ENCODE measurements around the gene GNAZ. TPM values are rescaled to one million over a fixed set of nuclear protein-coding genes. Genes with fewer than 3 reads are reported as not detected.

GNAZ gene
- total and polyA plus RNA-seq, 2 experiments from 2014 or later = 0.24 to 0.65 TPM

DNA sequence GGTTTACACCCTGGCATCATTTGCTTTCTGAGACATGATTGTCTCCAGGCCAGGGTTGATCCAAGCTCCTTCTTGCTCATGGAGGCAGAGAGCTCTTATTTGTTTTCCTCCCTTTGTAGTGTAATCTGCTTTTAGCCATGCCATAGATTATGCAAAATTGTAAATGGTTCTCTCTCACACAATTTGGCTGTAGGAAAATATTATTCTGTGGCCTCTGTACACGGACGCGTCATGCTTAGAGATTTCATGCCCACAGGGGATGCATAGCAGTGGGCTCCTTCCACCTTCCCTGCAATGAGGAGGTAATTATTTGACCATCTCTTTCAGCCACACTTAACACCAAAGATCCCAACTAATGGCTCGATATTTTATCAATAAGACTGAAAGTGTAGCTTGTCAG, 37.7 kb upstream of the GNAZ start:
- no peaks in the 10 kb centered on the region; the same call in 1 of the 2 replicates for H3K27me3 ChIP-seq (replicated peaks; ENCODE audit: insufficient read depth)
- TF ChIP-seq EZH2phosphoT487 (IDR thresholded peaks at IDR 0.05; ENCODE audit: insufficient read depth, low read depth) (no peak), EZH2 (IDR thresholded peaks at IDR 0.05; ENCODE audit: insufficient read depth, poor library complexity, severe bottlenecking) (no peak)
- no peak overlapping the region for H2AFZ ChIP-seq
- no peak for DNase-seq
- no peaks in the 10 kb centered on the region for H3K79me2 ChIP-seq (ENCODE audit: insufficient read depth)
- no peak overlapping the region for H3K4me2 ChIP-seq (ENCODE audit: unreplicated experiment)
- H3F3A ChIP-seq (ENCODE audit: insufficient read depth) = no peaks in the 10 kb centered on the region
- H4K20me1 ChIP-seq (ENCODE audit: insufficient read depth) = no peaks in the 10 kb centered on the region
- in situ Hi-C loops (cut with MboI) = no loop called here
- no peak overlapping the region for H3K27ac ChIP-seq
- no peaks in the 10 kb centered on the region for H3K9me3 ChIP-seq (ENCODE audit: low read depth)
- H3K4me1 ChIP-seq (ENCODE audit: insufficient read depth) = peaks cover 9% of the 10 kb centered on the region
- H3K9me2 ChIP-seq (ENCODE audit: insufficient read depth) = no peaks in the 10 kb centered on the region
- H3K4me3 ChIP-seq = no peak overlapping the region
- H3K9ac ChIP-seq = no peak overlapping the region
- WGBS, 2 experiments (ENCODE audit: low coverage in 1 of 2, low lambda C conversion rate in 2 of 2, missing lambda C conversion rate in 2 of 2) = 21 to 40% methylated on average over 4 of the region's 4 CpGs
- H3K36me3 ChIP-seq (ENCODE audit: low read depth) = no peaks in the 10 kb centered on the region

DNA sequence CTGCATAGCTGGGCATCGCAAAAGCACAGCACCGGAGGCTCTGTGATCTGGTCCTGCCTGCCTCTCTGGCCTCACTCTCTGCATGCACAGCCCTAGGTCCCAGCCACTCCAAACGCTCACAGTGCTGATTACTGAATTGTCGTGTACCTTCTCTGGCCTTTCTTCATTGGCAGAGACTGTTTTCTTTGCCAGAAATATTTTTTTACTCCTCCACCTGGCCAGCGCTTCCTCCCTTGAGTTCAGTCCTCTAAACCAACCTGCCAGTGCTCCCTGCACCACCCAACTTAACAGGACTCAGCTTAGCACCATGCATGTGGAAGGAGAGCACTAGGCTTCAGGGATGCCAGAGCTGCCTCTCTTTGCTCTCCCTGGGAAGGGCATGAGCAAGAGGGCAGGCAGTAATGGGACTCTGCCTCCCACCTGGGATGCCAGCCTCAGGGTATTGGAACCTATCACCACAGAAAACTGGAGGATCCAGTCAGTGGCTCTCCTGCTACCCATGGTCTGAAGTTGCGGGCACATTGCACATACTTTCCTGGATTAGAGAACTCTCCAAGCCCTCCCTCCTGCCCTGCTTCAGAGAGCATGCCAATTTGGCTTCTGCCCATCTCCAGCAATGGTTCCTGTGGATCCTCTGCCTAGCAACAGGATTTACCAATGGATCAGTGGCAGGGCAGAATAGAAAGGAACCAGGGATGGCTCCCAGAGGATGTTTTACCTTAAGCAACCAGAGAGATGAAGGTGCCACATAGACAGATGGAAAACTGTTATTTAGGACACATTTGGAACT, 37.0 kb upstream of the GNAZ start:
- 50 to 61% methylated on average over 6 of the region's 6 CpGs for WGBS, 2 experiments (ENCODE audit: low coverage in 1 of 2, low lambda C conversion rate in 2 of 2, missing lambda C conversion rate in 2 of 2)
- H3K79me2 ChIP-seq (ENCODE audit: insufficient read depth) = no peaks in the 10 kb centered on the region
- DNase-seq = no peak

DNA sequence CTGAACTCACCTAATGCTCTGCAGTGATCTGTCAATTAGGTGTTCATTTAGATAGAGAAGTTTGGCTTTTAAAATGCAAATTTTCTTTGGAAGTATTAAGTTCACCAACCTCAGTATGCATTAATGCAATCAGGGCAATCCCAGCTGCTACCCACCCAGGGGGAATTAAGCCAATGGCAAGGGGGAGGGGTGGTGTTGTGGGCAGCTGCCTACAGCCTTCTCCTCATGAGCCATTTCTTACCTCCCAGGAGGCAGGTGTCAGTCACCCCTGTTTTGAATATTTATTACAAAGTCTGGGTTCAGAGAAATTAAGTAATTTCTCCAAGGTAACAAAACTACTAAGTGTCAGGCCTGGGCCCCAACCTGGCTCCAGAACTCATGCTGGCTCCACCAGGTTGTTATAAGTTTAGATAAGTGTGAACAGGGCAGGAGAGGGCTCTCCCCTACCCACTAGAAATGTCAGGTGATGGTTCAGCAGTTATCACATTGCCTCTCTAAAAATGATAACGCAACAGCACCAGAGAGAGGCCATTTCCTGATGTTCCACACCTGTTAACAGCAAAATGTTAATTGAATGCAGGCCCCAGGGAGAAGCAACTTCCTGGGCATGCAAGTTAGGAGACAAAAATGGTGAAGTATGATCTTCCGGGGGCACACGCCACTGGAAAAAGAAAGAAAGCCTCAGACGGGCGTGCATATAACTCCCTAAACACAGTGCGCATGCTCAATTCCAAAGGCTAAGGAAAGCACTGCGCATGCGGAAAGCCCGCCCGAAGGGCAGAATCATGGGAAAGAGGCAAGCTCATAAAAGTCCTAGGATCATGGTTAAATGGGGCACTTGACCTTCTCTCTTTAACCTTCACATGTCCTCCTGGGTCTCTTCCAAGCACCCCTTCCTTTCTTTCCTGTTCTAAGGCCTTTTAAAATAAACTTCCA, 35.4 kb upstream of the GNAZ start:
- no peaks in the 10 kb centered on the region for H3K36me3 ChIP-seq (ENCODE audit: low read depth)
- H3K4me1 ChIP-seq (ENCODE audit: insufficient read depth) = peaks cover 9% of the 10 kb centered on the region
- H3K79me2 ChIP-seq (ENCODE audit: insufficient read depth) = no peaks in the 10 kb centered on the region
- H3K9me2 ChIP-seq (ENCODE audit: insufficient read depth) = no peaks in the 10 kb centered on the region
- no peak overlapping the region for H3K4me2 ChIP-seq (ENCODE audit: unreplicated experiment)
- TF ChIP-seq EZH2 (IDR thresholded peaks at IDR 0.05; ENCODE audit: insufficient read depth, poor library complexity, severe bottlenecking) = no peak
- no peak for TF ChIP-seq EZH2phosphoT487 (IDR thresholded peaks at IDR 0.05; ENCODE audit: insufficient read depth, low read depth)
- no peak for DNase-seq
- no peak overlapping the region for H3K4me3 ChIP-seq
- WGBS, 2 experiments (ENCODE audit: low coverage in 1 of 2, low lambda C conversion rate in 2 of 2, missing lambda C conversion rate in 2 of 2) = 93% methylated on average over 10 of the region's 10 CpGs
- H3K27ac ChIP-seq = no peak overlapping the region
- peak overlapping the region; percentile 38; the same call in 1 of the 2 replicates for H2AFZ ChIP-seq
- H3K9ac ChIP-seq = no peak overlapping the region
- H3F3A ChIP-seq (ENCODE audit: insufficient read depth) = no peaks in the 10 kb centered on the region
- H4K20me1 ChIP-seq (ENCODE audit: insufficient read depth) = no peaks in the 10 kb centered on the region
- in situ Hi-C loops (cut with MboI) = no loop called here
- H3K27me3 ChIP-seq (replicated peaks; ENCODE audit: insufficient read depth) = no peaks in the 10 kb centered on the region; the same call in 1 of the 2 replicates
- no peaks in the 10 kb centered on the region for H3K9me3 ChIP-seq (ENCODE audit: low read depth)

More for the DNA sequence above, 37.0 kb upstream of the GNAZ start:
- TF ChIP-seq EZH2phosphoT487 (IDR thresholded peaks at IDR 0.05; ENCODE audit: insufficient read depth, low read depth) (no peak), EZH2 (IDR thresholded peaks at IDR 0.05; ENCODE audit: insufficient read depth, poor library complexity, severe bottlenecking) (no peak)
- Histone ChIP-seq H3K4me2 (ENCODE audit: unreplicated experiment) (no peak overlapping the region), H2AFZ (no peak overlapping the region), H3K4me3 (no peak overlapping the region), H3K27ac (no peak overlapping the region), H3K9me3 (ENCODE audit: low read depth) (no peaks in the 10 kb centered on the region), H4K20me1 (ENCODE audit: insufficient read depth) (no peaks in the 10 kb centered on the region), H3K27me3 (replicated peaks; ENCODE audit: insufficient read depth) (no peaks in the 10 kb centered on the region; the same call in 1 of the 2 replicates), H3F3A (ENCODE audit: insufficient read depth) (no peaks in the 10 kb centered on the region), H3K9ac (no peak overlapping the region), H3K36me3 (ENCODE audit: low read depth) (no peaks in the 10 kb centered on the region), H3K4me1 (ENCODE audit: insufficient read depth) (peaks cover 9% of the 10 kb centered on the region), H3K9me2 (ENCODE audit: insufficient read depth) (no peaks in the 10 kb centered on the region)
- in situ Hi-C loops (cut with MboI) = no loop called here

DNA sequence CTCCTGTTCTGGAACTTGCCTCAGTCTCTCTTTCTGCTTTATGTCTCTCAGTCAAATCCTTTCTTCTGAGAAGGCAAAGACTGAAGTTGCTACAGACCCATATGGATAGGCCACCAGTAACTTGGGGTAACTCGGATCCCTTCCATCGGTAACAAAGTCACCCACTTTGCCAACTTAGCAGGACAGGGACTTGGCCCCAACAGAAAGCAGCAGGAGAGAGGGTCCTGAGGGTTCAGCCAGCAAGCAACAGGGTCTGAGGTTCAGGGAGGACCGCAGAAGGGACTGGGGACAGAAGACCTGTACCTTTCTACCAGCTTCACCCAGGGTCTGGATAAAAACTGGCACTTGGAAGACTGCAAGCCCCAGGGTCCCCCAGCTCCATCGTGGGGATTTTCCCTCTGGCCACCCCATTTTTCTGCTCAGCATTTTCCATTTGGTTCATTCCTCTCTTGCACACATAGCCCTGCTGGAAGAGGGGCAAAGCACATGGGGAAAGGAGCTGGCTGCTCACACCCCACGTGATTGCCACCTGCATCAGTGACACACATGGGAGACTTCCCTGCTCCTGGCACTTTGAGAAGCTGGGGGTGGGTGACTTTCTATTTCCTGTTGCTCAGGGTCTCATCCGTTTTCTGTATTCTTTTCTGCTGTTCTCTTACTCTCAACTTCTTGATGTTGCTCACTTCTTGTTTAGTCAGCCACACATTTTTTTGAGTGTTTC, 34.6 kb upstream of the GNAZ start:
- no peak for TF ChIP-seq EZH2phosphoT487 (IDR thresholded peaks at IDR 0.05; ENCODE audit: insufficient read depth, low read depth)
- TF ChIP-seq EZH2 (IDR thresholded peaks at IDR 0.05; ENCODE audit: insufficient read depth, poor library complexity, severe bottlenecking) = no peak
- H3K4me1 ChIP-seq (ENCODE audit: insufficient read depth) = peaks cover 9% of the 10 kb centered on the region
- H4K20me1 ChIP-seq (ENCODE audit: insufficient read depth) = no peaks in the 10 kb centered on the region
- H3K9ac ChIP-seq = no peak overlapping the region
- no peak for DNase-seq
- in situ Hi-C loops (cut with MboI) = no loop called here
- H3K27me3 ChIP-seq (replicated peaks; ENCODE audit: insufficient read depth) = no peaks in the 10 kb centered on the region; the same call in 1 of the 2 replicates
- no peaks in the 10 kb centered on the region for H3F3A ChIP-seq (ENCODE audit: insufficient read depth)
- no peaks in the 10 kb centered on the region for H3K79me2 ChIP-seq (ENCODE audit: insufficient read depth)
- H3K9me2 ChIP-seq (ENCODE audit: insufficient read depth) = no peaks in the 10 kb centered on the region
- WGBS, 2 experiments (ENCODE audit: low coverage in 1 of 2, low lambda C conversion rate in 2 of 2, missing lambda C conversion rate in 2 of 2) = 70 to 73% methylated on average over 6 of the region's 6 CpGs
- no peak overlapping the region for H3K4me3 ChIP-seq
- H3K4me2 ChIP-seq (ENCODE audit: unreplicated experiment) = no peak overlapping the region
- H2AFZ ChIP-seq = no peak overlapping the region; the same call in 1 of the 2 replicates
- no peaks in the 10 kb centered on the region for H3K36me3 ChIP-seq (ENCODE audit: low read depth)
- H3K9me3 ChIP-seq (ENCODE audit: low read depth) = no peaks in the 10 kb centered on the region
- no peak overlapping the region for H3K27ac ChIP-seq
